ENCODE measurements around the gene CAMK4.

DNA sequence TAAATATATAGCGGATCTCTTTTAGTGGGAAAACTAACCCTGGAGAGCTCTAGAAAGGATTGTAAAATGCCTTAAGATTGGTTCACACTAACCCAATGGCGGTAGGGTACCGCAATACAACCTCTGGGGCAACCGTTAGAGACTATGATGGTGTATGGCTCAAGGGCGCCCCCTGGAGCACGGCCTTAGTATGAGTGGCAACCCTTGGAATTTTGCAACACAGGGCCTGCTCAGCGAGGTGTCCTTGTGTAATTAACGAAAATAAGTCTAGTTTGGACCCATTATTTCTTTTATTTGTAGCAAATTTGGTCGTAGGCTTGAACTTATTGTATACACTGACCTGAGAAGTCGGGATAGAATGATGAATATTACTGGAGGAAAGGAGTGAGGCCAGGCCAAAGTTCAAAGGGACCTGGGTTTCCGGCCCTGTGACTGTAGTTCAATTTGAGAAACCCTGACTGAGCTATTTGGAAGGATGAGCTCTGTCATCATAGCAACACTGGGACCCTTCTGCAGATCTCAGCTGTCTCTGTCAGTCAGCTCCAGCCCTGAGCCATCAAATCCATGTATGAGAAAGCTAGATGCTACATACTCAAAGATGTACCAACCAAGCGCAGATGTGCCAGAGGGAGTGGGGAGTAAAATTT, 54.8 kb downstream of the CAMK4 start:
- TF ChIP-seq POLR2A (IDR thresholded peaks at IDR 0.05; ENCODE audit: borderline replicate concordance, extremely low read depth, insufficient read depth, insufficient read length) (no peak), EZH2 (IDR thresholded peaks at IDR 0.05) (no peak), ZFX (IDR thresholded peaks at IDR 0.05) (no peak)

Data from HCT116 (cell line).